Right lobe of liver (tissue), 4 donors: ENCODE measurements around the gene SLC5A2.

Experiments
- POLR2A ChIP-seq: fragments of 450-650 bp; IDR thresholded peaks from one replicate; pipeline ENCODE4 v1.6.1; 2017; ENCODE audit warnings: antibody characterized with exemption, mild to moderate bottlenecking
- TF ChIP-seq, protein P1 (sequence below), 4 donors: fragments of 200-600 bp in 3 of 4; fragments of 450-650 bp in 1 of 4; IDR thresholded peaks; one replicate each; pipeline versions ENCODE4 v1.5.1 to v1.8.0; 2016 to 2022; ENCODE audit warnings: antibody characterized with exemption in 4 of 4, mild to moderate bottlenecking in 2 of 4
- donor health status: DM: no; HTN: no; CAD: no.
- donor health status: DM: no; HTN: no; CAD: no.
- donor health status: DM: no; HTN: yes; CAD: no.

DNA sequence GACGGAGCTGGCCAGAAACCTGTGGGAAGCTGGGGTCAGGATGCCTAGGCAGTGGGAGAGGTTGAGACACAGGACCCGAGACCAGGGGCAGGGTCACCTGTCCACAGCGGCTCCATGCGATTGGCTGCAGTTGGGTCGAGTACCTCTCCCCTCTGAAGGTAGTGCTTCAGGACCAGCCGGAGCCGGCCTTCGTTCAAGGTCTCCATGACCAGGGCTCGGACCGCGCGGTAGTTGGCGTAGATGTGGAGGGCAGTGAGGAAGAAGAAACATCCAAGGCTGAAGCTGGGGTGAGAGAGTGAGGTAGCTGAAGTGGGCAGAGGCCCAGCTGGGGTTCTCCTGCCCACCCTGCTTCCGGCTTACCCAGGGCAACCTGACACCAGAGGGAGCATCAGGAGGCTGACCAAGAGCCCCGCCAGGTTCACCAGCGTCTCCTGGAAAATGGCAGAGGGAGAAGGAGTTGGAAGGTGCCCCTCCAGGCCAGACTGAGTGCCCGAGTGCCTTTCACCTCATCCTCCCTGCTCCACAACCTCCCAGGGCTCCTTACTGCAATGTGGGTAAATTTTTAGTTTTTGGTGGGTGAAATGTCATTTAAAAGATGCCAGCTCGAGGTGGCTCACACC lies 10.7 kb downstream of the SLC5A2 start:
- no peak for TF ChIP-seq POLR2A
- TF ChIP-seq, protein P1, sequence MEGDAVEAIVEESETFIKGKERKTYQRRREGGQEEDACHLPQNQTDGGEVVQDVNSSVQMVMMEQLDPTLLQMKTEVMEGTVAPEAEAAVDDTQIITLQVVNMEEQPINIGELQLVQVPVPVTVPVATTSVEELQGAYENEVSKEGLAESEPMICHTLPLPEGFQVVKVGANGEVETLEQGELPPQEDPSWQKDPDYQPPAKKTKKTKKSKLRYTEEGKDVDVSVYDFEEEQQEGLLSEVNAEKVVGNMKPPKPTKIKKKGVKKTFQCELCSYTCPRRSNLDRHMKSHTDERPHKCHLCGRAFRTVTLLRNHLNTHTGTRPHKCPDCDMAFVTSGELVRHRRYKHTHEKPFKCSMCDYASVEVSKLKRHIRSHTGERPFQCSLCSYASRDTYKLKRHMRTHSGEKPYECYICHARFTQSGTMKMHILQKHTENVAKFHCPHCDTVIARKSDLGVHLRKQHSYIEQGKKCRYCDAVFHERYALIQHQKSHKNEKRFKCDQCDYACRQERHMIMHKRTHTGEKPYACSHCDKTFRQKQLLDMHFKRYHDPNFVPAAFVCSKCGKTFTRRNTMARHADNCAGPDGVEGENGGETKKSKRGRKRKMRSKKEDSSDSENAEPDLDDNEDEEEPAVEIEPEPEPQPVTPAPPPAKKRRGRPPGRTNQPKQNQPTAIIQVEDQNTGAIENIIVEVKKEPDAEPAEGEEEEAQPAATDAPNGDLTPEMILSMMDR (IDR thresholded peaks at IDR 0.05): no peak
